ENCODE measurements around the gene SERPINB1.

Gene SERPINB1

GRCh38 chr6:2810092-2810671 is 31.5 kb downstream of the SERPINB1 start:
- no peak overlapping the region for H3K4me3 ChIP-seq (ENCODE audit: low read length)
- no peaks in the 10 kb centered on the region for H3K4me1 ChIP-seq (ENCODE audit: control insufficient read depth, low read length)
- no peaks in the 10 kb centered on the region for H3K9me3 ChIP-seq (ENCODE audit: control insufficient read depth, insufficient read depth, low read length)
- no peaks in the 10 kb centered on the region for H3K9me2 ChIP-seq (replicated peaks; ENCODE audit: control insufficient read depth, low read length)
- H3K4me2 ChIP-seq (ENCODE audit: low read length), result no peak overlapping the region
- H3K27me3 ChIP-seq (ENCODE audit: control insufficient read depth, low read length), result no peaks in the 10 kb centered on the region
- no peaks in the 10 kb centered on the region for H4K20me1 ChIP-seq (ENCODE audit: control insufficient read depth, insufficient read depth, low read depth, low read length)
- no peak overlapping the region for H3K27ac ChIP-seq (ENCODE audit: low read depth, low read length)
- H3F3A ChIP-seq (ENCODE audit: control insufficient read depth, insufficient read depth), result no peaks in the 10 kb centered on the region
- TF ChIP-seq CTCF (IDR thresholded peaks at IDR 0.05; ENCODE audit: low read depth, low read length, poor library complexity, severe bottlenecking), result no peak
- no peak for TF ChIP-seq EZH2phosphoT487 (IDR thresholded peaks at IDR 0.05; ENCODE audit: borderline replicate concordance, low read length)
- no peaks in the 10 kb centered on the region for H3K36me3 ChIP-seq (ENCODE audit: control insufficient read depth, low read length)
- no peaks in the 10 kb centered on the region for H3K79me2 ChIP-seq (ENCODE audit: control insufficient read depth, low read length)

- Histone ChIP-seq H3K4me2 (ENCODE audit: low read length) (no peak overlapping the region), H3K9me2 (replicated peaks; ENCODE audit: control insufficient read depth, low read length) (no peaks in the 10 kb centered on the region), H3K4me1 (ENCODE audit: control insufficient read depth, low read length) (no peaks in the 10 kb centered on the region), H3K79me2 (ENCODE audit: control insufficient read depth, low read length) (no peaks in the 10 kb centered on the region), H3K36me3 (ENCODE audit: control insufficient read depth, low read length) (no peaks in the 10 kb centered on the region), H3K9me3 (ENCODE audit: control insufficient read depth, insufficient read depth, low read length) (no peaks in the 10 kb centered on the region), H3K27ac (ENCODE audit: low read depth, low read length) (no peak overlapping the region), H4K20me1 (ENCODE audit: control insufficient read depth, insufficient read depth, low read depth, low read length) (no peaks in the 10 kb centered on the region), H3K27me3 (ENCODE audit: control insufficient read depth, low read length) (no peaks in the 10 kb centered on the region), H3F3A (ENCODE audit: control insufficient read depth, insufficient read depth) (no peaks in the 10 kb centered on the region), H3K4me3 (ENCODE audit: low read length) (no peak overlapping the region)
- TF ChIP-seq CTCF (IDR thresholded peaks at IDR 0.05; ENCODE audit: low read depth, low read length, poor library complexity, severe bottlenecking) (no peak), EZH2phosphoT487 (IDR thresholded peaks at IDR 0.05; ENCODE audit: borderline replicate concordance, low read length) (no peak)
Observed at GRCh38 chr6:2809015-2809414, 32.6 kb downstream of the SERPINB1 start.

- H3K36me3 ChIP-seq (ENCODE audit: control insufficient read depth, low read length), result no peaks in the 10 kb centered on the region
- H3K27ac ChIP-seq (ENCODE audit: low read depth, low read length), result no peak overlapping the region
- TF ChIP-seq CTCF (IDR thresholded peaks at IDR 0.05; ENCODE audit: low read depth, low read length, poor library complexity, severe bottlenecking), result no peak
- TF ChIP-seq EZH2phosphoT487 (IDR thresholded peaks at IDR 0.05; ENCODE audit: borderline replicate concordance, low read length), result no peak
- no peaks in the 10 kb centered on the region for H3K4me1 ChIP-seq (ENCODE audit: control insufficient read depth, low read length)
- H3K9me2 ChIP-seq (replicated peaks; ENCODE audit: control insufficient read depth, low read length), result no peaks in the 10 kb centered on the region
- H3K4me3 ChIP-seq (ENCODE audit: low read length), result no peak overlapping the region
- H3F3A ChIP-seq (ENCODE audit: control insufficient read depth, insufficient read depth), result no peaks in the 10 kb centered on the region
- H3K4me2 ChIP-seq (ENCODE audit: low read length), result no peak overlapping the region
- H3K27me3 ChIP-seq (ENCODE audit: control insufficient read depth, low read length), result no peaks in the 10 kb centered on the region
- no peaks in the 10 kb centered on the region for H3K79me2 ChIP-seq (ENCODE audit: control insufficient read depth, low read length)
- H3K9me3 ChIP-seq (ENCODE audit: control insufficient read depth, insufficient read depth, low read length), result no peaks in the 10 kb centered on the region
- H4K20me1 ChIP-seq (ENCODE audit: control insufficient read depth, insufficient read depth, low read depth, low read length), result no peaks in the 10 kb centered on the region
Observed at GRCh38 chr6:2807342-2808090, 34.1 kb downstream of the SERPINB1 start.

All from DOHH2 (cell line).